GM11168 (cell line): ENCODE results near the gene CDK5RAP3.
"Not testable (repeated sequence)": the region's sequence is repeated elsewhere in the genome, so short reads cannot be mapped to it uniquely, and the experiment has no call there.

Experiments used
- in situ Hi-C: fragments of 300-500 bp; cut with MboI; formaldehyde crosslinking; loops from one replicate; pipeline ENCODE4 v1.12.0; 2022; ENCODE audit warnings: low sequenced_read_pairs; ENCODE audit not compliant: unreplicated experiment

Gene CDK5RAP3

GRCh38 chr17:47970725-47971499, at the start of gene CDK5RAP3:
Gene CDK5RAP3, plus strand, starts transcription at chr17:47971113. Its CDS starts 34 bp downstream, at chr17:47971147.
- in situ Hi-C loops = no loop called here

- in situ Hi-C loops = no loop called here
Observed at GRCh38 chr17:47924785-47925677, 45.9 kb upstream of the CDK5RAP3 start.

GRCh38 chr17:47925678-47925988, 45.3 kb upstream of the CDK5RAP3 start:
- in situ Hi-C loops = no loop called here

GRCh38 chr17:47927821-47928400, 43.0 kb upstream of the CDK5RAP3 start:
- in situ Hi-C loops = no loop called here

DNA sequence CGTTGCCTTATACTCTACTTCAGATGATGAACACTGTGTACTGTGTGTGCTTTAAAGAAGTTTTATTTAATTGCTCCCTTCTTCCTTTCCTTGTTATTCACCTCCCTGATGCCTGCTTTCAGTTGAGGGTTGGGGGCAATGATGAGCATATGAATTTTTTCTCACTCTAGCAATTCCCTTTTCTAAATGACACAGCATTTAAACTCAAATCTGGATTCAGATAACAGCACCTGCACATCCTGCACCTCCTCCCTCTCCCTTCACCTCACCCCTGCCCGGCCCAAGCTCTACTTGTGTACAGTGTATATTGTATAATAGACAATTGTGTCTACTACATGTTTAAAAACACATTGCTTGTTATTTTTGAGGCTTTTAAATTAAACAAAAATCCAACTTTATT, 42.5 kb upstream of the CDK5RAP3 start:
- in situ Hi-C loops = no loop called here

- in situ Hi-C loops = no loop called here
Observed at GRCh38 chr17:47929218-47930000, 41.5 kb upstream of the CDK5RAP3 start.

DNA sequence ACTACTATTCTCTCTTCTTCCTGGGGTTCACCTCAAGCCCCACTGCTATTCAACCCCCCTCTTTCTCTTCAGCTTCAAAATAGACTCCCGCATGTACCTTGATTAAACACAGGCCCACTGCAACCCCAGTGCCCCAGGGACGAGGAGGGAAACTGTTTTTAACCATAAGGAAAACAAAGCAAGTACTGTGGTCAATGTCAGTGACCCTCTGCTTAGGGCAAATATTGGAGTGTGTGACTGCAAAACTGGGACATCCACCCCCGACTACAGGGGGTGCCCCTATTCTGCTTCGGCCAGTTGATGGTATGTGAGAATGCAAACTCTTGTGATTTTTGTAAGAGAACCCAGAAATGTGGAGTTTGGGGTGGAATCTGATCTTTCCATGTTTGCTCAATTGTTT, 39.1 kb upstream of the CDK5RAP3 start:
- in situ Hi-C loops = no loop called here

- in situ Hi-C loops = no loop called here
Observed at GRCh38 chr17:47934856-47935255, 36.1 kb upstream of the CDK5RAP3 start.

DNA sequence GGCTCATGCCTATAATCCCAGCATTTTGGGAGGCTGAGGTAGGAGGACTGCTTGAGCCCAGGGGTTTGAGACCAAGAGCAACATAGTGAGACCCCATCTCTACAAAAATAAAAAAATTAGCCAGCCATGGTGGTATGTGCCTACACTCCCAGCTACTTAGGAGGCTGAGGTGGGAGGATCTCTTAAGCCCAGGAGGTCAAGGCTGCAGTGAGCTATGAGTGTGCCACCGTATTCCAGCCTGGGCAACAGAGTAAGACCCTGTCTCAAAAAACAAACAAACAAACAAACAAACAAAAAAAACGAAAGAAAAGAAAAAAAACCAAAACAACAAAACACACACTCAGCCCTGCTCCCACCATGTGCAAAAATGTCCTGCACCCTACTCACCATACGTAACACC, 35.4 kb upstream of the CDK5RAP3 start:
- in situ Hi-C loops = not testable (repeated sequence)

- in situ Hi-C loops = no loop called here
Observed at GRCh38 chr17:47935961-47936360, 35.0 kb upstream of the CDK5RAP3 start.

GRCh38 chr17:47937941-47938340, 33.0 kb upstream of the CDK5RAP3 start:
- in situ Hi-C loops = no loop called here

GRCh38 chr17:47941246-47942095, 29.4 kb upstream of the CDK5RAP3 start, which contains the start of gene PNPO:
Gene PNPO, plus strand, starts transcription at chr17:47941571. Its CDS starts 105 bp downstream, at chr17:47941676.
- in situ Hi-C loops = no loop called here

- in situ Hi-C loops = no loop called here
Observed at GRCh38 chr17:47942096-47942510, 28.8 kb upstream of the CDK5RAP3 start.

DNA sequence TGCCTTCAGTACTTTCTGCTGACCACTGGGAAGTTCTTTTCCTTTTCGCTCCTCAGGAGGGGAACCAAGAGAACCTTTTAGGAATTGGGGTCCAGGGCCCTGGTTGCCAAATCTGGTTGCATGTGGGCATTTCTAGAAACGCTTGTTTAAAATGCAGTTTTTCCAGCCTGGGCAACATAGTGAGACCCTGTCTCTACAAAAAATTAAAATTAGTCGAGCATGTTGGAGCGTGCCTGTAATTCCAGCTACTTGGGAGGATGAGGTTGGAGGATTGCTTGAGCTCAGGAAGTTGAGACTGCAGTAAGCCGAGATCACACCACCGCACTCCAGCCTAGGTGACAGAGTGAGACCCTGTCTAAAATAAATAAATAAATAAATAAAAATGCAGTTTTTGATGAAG, 28.3 kb upstream of the CDK5RAP3 start:
- in situ Hi-C loops = no loop called here

DNA sequence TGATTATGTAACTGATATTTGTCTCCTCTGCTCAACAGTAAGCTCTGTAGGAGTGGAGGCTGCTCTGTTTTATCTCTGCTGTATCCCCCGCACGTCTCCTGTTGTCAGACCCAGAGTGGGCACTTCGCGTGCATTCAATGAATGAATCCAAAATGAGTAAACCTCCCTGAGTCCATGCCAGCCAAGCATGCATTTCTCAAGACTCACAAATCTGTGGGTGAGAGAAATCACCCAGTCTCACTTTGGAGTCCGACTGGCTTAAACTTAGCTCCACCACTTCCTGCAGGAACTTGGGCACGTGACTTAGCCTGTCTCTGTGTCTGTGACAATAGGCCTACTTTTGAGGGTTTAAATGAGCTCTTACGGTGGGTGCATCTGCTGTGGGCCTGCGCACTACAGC, 25.8 kb upstream of the CDK5RAP3 start:
- in situ Hi-C loops = no loop called here

DNA sequence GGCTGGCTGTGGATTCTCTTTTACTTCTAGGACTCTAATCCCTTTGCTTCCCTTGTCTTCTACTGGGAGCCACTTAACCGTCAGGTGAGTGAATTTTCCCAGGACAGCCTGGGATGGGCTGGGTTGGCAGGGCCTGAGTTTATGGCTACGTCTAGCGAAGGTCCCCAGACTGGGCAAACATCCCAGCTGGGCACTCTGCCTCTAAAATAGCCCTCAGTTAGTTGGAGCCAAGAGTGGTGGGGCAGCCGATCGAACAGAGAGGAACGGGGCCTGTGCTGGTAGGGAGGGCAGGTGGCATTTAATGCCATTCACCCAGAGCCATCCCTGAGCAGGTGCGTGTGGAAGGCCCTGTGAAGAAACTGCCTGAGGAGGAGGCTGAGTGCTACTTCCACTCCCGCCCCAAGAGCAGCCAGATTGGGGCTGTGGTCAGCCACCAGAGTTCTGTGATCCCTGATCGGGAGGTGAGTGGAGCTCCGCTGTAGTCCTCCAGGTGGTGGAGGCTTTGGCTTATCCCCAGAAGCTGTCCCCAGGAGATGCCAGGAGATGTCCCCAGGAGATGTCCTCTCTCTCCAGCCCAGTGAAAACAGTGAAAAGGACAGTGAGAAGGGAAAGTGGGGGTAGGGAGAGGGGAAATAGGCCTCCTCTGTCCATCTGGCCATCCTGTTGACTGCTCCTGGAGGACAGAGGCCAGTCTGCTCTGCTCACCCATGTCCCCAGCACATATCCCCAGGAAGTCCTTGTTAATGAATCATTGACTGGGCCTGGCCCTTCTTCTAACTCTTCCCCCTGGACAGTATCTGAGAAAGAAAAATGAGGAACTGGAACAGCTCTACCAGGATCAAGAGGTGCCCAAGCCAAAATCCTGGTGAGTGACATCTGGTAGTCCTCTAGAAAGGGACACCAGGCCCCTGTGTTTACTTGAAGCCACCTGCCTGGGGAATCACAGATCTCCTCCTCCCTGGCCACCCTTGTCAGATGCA, 25.1 kb upstream of the CDK5RAP3 start:
- in situ Hi-C loops = no loop called here

DNA sequence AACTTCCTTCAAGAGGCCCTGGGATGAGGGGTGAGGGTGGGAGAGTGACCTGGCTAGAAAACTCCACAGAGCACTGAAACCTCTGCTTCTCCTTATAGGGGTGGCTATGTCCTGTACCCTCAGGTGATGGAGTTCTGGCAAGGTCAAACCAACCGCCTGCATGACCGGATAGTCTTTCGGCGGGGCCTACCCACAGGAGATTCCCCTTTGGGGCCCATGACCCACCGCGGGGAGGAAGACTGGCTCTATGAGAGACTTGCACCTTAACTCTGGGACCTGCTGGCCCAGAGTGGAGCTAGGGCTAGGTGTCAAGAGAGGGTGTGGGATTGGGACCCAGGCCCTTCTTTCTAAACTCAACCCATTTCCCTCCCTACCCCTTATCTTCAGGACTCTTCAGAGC, 24.4 kb upstream of the CDK5RAP3 start:
- in situ Hi-C loops = no loop called here

- in situ Hi-C loops = no loop called here
Observed at GRCh38 chr17:47946929-47947397, 23.9 kb upstream of the CDK5RAP3 start.
